ENCODE data around the gene CAMSAP3. TPM values are rescaled to one million over a fixed set of nuclear protein-coding genes. Genes with fewer than 3 reads are reported as not detected.

The CAMSAP3 gene
- total RNA-seq, 1 experiment from 2014 or later, result 6.7 TPM

DNA sequence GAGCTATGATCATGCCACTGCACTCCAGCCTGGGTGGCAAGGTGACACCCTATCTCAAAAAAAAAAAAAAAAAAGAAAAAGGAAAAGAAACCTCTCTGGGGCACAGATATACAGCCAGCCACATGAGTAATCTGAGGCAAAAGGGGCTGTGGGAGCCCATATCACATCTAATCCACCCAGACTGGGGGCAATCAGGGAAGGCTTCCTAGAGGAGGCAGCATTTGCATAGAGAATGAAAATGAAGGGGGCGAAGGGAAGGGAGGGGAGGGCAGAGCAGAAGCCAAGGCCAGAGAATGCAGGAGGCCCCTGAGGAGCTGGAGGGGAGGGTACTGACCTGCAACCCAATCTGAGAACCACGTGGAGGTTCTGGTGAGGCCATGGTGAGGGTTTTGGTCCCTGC is 54.5 kb downstream of the CAMSAP3 start:
- Mint-ChIP-seq H3K27ac (ENCODE audit: low read depth, unreplicated experiment) (no peak overlapping the region), H3K4me3 (ENCODE audit: unreplicated experiment) (no peak overlapping the region), H3K36me3 (ENCODE audit: insufficient read depth, unreplicated experiment) (peaks cover 15% of the 10 kb centered on the region), H3K4me1 (ENCODE audit: insufficient read depth, unreplicated experiment) (peaks cover 6% of the 10 kb centered on the region), H3K9me3 (ENCODE audit: unreplicated experiment) (no peaks in the 10 kb centered on the region), H3K27me3 (ENCODE audit: insufficient read depth, unreplicated experiment) (no peaks in the 10 kb centered on the region)
- TF ChIP-seq CTCF (IDR thresholded peaks at IDR 0.05; ENCODE audit: unreplicated experiment), result no peak
- CTCF ChIA-PET, result interaction anchor here (0.6 to 2.7 kb wide), 5 partner anchors 9 to 47 kb away, joined by 3 to 11 read pairs (median 3); partner anchors contain the start of genes MCEMP1 and TRAPPC5
- BruUV-seq (replicated peaks), result no TSS peak
- intact Hi-C loops (cut with micrococcal nuclease), result no loop called here
- POLR2A ChIA-PET, result interaction anchor here (0.6 to 1.2 kb wide), 2 partner anchors 20 to 72 kb away, joined by 3 read pairs; partner anchors contain the start of genes PET100 and XAB2
- no peak for DNase-seq (ENCODE audit: unreplicated experiment)

- peak; percentile 91 for TF ChIP-seq CTCF (IDR thresholded peaks at IDR 0.05; ENCODE audit: unreplicated experiment)
- peak overlapping the region; percentile 66 for H3K4me3 Mint-ChIP-seq (ENCODE audit: unreplicated experiment)
- H3K36me3 Mint-ChIP-seq (ENCODE audit: insufficient read depth, unreplicated experiment), result peaks cover 5% of the 10 kb centered on the region
- no peaks in the 10 kb centered on the region for H3K9me3 Mint-ChIP-seq (ENCODE audit: unreplicated experiment)
- peaks cover 6% of the 10 kb centered on the region for H3K4me1 Mint-ChIP-seq (ENCODE audit: insufficient read depth, unreplicated experiment)
- H3K27ac Mint-ChIP-seq (ENCODE audit: low read depth, unreplicated experiment), result no peak overlapping the region
- BruUV-seq (replicated peaks), result no TSS peak
- intact Hi-C loops (cut with micrococcal nuclease), result loop anchor here (1.0 kb wide), 2 partner anchors 28 to 147 kb away; partner anchors contain the start of gene TRAPPC5
- DNase-seq (ENCODE audit: unreplicated experiment), result peak; percentile 94
- POLR2A ChIA-PET, result interaction anchor here (1.1 kb wide), 1 partner anchor 22 kb away, joined by 4 read pairs; the partner anchor contains the start of genes PET100 and XAB2
- CTCF ChIA-PET, result interaction anchor here (0.5 to 6.4 kb wide), 26 partner anchors 9 to 789 kb away, joined by 3 to 31 read pairs (median 4); partner anchors contain the start of genes RETN, STXBP2 and TRAPPC5
- no peaks in the 10 kb centered on the region for H3K27me3 Mint-ChIP-seq (ENCODE audit: insufficient read depth, unreplicated experiment)
Observed at GRCh38 chr19:7652061-7652641, 56.5 kb downstream of the CAMSAP3 start.

DNA sequence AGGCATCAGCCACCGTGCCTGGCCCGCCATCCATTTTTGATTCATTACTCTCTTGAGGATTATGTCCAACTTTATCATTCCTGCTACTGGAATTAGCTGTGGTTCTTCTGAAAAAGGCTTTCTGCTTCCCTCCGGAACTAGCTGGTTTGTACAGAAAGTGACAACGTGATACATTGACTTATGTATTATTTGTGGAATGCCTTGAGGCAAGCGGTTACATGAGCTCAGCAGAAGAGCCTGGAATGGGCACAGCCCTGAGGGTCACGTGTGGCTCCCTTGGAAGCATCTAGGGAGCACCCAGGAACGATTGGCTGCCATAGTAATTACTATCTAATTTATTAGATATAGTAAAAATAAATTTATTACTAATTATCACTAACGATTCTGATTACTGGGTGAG is 58.7 kb downstream of the CAMSAP3 start:
- intact Hi-C loops (cut with micrococcal nuclease), result no loop called here
- no peak for TF ChIP-seq CTCF (IDR thresholded peaks at IDR 0.05; ENCODE audit: unreplicated experiment)
- Mint-ChIP-seq H3K27ac (ENCODE audit: low read depth, unreplicated experiment) (no peak overlapping the region), H3K4me1 (ENCODE audit: insufficient read depth, unreplicated experiment) (peaks cover 6% of the 10 kb centered on the region), H3K36me3 (ENCODE audit: insufficient read depth, unreplicated experiment) (no peaks in the 10 kb centered on the region), H3K9me3 (ENCODE audit: unreplicated experiment) (no peaks in the 10 kb centered on the region), H3K4me3 (ENCODE audit: unreplicated experiment) (no peak overlapping the region), H3K27me3 (ENCODE audit: insufficient read depth, unreplicated experiment) (no peaks in the 10 kb centered on the region)
- no peak for DNase-seq (ENCODE audit: unreplicated experiment)
- BruUV-seq (replicated peaks), result no TSS peak
- ChIA-PET POLR2A (interaction anchor here (0.7 to 1.1 kb wide), 5 partner anchors 27 to 692 kb away, joined by 3 to 6 read pairs (median 3); no protein-coding TSS in a partner anchor), CTCF (interaction anchor here (0.6 to 6.4 kb wide), 9 partner anchors 9 to 866 kb away, joined by 3 to 31 read pairs (median 4); partner anchors contain the start of gene TRAPPC5)

DNA sequence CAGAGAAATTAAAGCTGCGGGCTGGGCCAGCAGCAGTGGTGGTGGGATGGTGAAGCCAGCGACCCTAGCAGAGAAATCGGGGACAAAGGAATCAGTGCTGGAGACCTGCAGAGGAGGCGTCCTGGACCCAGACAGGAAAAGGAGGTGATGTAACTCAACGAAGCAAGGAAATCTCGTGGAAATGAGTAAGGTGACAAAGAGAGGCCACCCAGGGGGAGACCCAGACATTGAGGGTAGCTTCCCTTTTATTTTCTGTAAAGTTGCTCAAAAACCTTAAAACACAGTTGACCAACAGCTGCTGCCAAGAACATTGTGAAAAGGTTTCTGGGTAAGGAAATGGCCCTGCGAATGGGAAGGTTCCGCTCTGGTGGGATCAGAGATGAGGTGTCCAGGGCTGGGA is 59.9 kb downstream of the CAMSAP3 start:
- no peaks in the 10 kb centered on the region for H3K9me3 Mint-ChIP-seq (ENCODE audit: unreplicated experiment)
- H3K27ac Mint-ChIP-seq (ENCODE audit: low read depth, unreplicated experiment), result no peak overlapping the region
- no peaks in the 10 kb centered on the region for H3K36me3 Mint-ChIP-seq (ENCODE audit: insufficient read depth, unreplicated experiment)
- BruUV-seq (replicated peaks), result no TSS peak
- no peak for DNase-seq (ENCODE audit: unreplicated experiment)
- no peaks in the 10 kb centered on the region for H3K27me3 Mint-ChIP-seq (ENCODE audit: insufficient read depth, unreplicated experiment)
- H3K4me3 Mint-ChIP-seq (ENCODE audit: unreplicated experiment), result no peak overlapping the region
- peaks cover 6% of the 10 kb centered on the region for H3K4me1 Mint-ChIP-seq (ENCODE audit: insufficient read depth, unreplicated experiment)
- CTCF ChIA-PET, result interaction anchor here (0.6 to 6.4 kb wide), 5 partner anchors 11 to 302 kb away, joined by 3 to 31 read pairs (median 3); partner anchors contain the start of genes STXBP2 and TRAPPC5
- POLR2A ChIA-PET, result interaction anchor here (1.2 kb wide), 1 partner anchor 18 kb away, joined by 4 read pairs; the partner anchor contains the start of gene STXBP2
- intact Hi-C loops (cut with micrococcal nuclease), result no loop called here
- no peak for TF ChIP-seq CTCF (IDR thresholded peaks at IDR 0.05; ENCODE audit: unreplicated experiment)
